ENCODE data around the gene GPR78.

Gene GPR78

DNA sequence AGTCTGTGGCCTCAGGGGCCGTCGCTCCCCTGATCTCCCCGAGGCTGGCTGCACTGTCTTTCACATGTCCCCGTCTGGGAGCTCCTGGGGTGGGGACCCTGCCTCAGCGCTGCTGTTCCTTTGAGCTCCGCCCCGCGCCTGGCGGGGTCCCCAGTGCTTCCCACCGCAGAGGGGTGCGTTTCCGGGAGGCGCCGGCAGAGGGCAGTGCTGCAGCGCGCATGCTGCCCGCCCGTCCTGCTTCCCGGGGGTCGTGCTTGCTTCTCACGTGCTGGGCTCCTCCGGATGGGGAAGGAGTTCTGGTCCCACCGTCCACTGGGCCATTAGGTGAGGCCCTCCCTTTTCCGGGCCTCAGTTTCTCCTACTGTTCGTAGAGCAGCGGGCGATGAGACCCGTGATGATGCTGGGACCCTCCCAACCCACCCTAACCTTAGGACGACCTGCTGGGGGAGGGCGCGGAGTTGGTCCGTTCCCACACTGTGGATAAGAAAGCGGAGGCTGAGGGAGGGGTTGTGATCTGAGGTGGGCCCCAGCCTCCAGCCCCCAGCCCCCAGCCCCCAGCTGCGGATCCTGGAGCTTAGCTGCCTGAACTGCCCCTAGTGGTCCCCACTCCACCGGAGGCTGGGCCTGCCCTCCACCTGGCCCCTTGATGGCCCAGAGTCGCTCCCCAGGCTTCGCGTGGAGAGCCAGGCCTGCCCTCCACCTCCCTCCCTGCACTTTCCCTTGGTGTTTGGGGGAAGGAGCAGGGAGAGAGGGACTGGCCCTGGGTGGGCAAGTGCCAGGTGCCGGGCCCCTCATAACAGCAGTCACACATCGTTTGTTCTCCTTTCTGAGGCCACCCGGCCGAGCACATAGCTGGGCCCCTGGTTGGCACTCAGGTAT, 27.6 kb downstream of the GPR78 start:
- peaks cover 7% of the 10 kb centered on the region for H3K27me3 Mint-ChIP-seq (ENCODE audit: low read depth)
- no peaks in the 10 kb centered on the region for H3K9me3 Mint-ChIP-seq
- no peak overlapping the region for H3K4me3 Mint-ChIP-seq
- no peaks in the 10 kb centered on the region for H3K36me3 Mint-ChIP-seq (ENCODE audit: low read depth)
- no peaks in the 10 kb centered on the region for H3K4me1 Mint-ChIP-seq
- no peak overlapping the region for H3K27ac Mint-ChIP-seq
- peak; percentile 96 to 98 (median 98) for TF ChIP-seq CTCF (IDR thresholded peaks at IDR 0.05; ENCODE audit: unreplicated experiment in 3 of 3)

- Mint-ChIP-seq H3K27ac (no peak overlapping the region), H3K36me3 (ENCODE audit: low read depth) (no peaks in the 10 kb centered on the region), H3K9me3 (no peaks in the 10 kb centered on the region), H3K4me3 (no peak overlapping the region), H3K4me1 (no peaks in the 10 kb centered on the region), H3K27me3 (ENCODE audit: low read depth) (peaks cover 5% of the 10 kb centered on the region)
- no peak for TF ChIP-seq CTCF (IDR thresholded peaks at IDR 0.05; ENCODE audit: unreplicated experiment in 3 of 3)
Observed at GRCh38 chr4:8608714-8609391, 28.7 kb downstream of the GPR78 start.

DNA sequence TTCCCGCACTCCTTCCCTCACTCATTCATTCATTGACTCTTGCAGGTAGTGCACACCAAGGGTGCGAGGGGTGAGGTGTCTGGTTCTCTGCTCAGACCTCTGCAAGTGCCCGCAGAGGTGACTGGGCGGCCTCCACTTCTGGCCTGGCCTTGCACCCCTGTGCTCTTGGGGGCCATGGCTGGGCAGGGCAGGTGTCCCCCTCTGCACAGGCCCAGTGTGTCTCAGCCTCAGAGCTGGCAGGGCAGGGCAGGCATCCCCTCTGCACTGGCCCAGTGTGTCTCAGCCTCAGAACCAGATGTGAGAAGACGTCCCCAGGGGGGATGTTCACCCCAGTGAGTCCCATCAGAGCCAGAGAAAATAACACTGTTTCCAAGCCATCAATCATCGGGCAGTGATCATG, 29.2 kb downstream of the GPR78 start:
- H3K27ac Mint-ChIP-seq = no peak overlapping the region
- peaks cover 5% of the 10 kb centered on the region for H3K27me3 Mint-ChIP-seq (ENCODE audit: low read depth)
- no peaks in the 10 kb centered on the region for H3K9me3 Mint-ChIP-seq
- no peak overlapping the region for H3K4me3 Mint-ChIP-seq
- no peak for TF ChIP-seq CTCF (IDR thresholded peaks at IDR 0.05; ENCODE audit: unreplicated experiment in 3 of 3)
- no peaks in the 10 kb centered on the region for H3K4me1 Mint-ChIP-seq
- no peaks in the 10 kb centered on the region for H3K36me3 Mint-ChIP-seq (ENCODE audit: low read depth)

- Mint-ChIP-seq H3K27ac (no peak overlapping the region), H3K27me3 (ENCODE audit: low read depth) (peaks cover 7% of the 10 kb centered on the region), H3K9me3 (no peaks in the 10 kb centered on the region), H3K4me1 (no peaks in the 10 kb centered on the region), H3K4me3 (no peak overlapping the region), H3K36me3 (ENCODE audit: low read depth) (no peaks in the 10 kb centered on the region)
- no peak for TF ChIP-seq CTCF (IDR thresholded peaks at IDR 0.05; ENCODE audit: unreplicated experiment in 3 of 3)
Observed at GRCh38 chr4:8609824-8610350, 29.7 kb downstream of the GPR78 start.

- H3K4me1 Mint-ChIP-seq = no peaks in the 10 kb centered on the region
- H3K4me3 Mint-ChIP-seq = no peak overlapping the region
- H3K27me3 Mint-ChIP-seq (ENCODE audit: low read depth) = peaks cover 9% of the 10 kb centered on the region
- H3K9me3 Mint-ChIP-seq = no peaks in the 10 kb centered on the region
- H3K36me3 Mint-ChIP-seq (ENCODE audit: low read depth) = no peaks in the 10 kb centered on the region
- TF ChIP-seq CTCF (IDR thresholded peaks at IDR 0.05; ENCODE audit: unreplicated experiment in 3 of 3) = no peak
- no peak overlapping the region for H3K27ac Mint-ChIP-seq
Observed at GRCh38 chr4:8610858-8611616, 30.8 kb downstream of the GPR78 start.
